Parathyroid adenoma (tissue), 2 donors: Measurements from ENCODE around the gene RNF115.

Experiments used
- H2AFZ ChIP-seq: fragments of 300-600 bp; sonication (generic); one replicate; pipeline ENCODE4 v1.7.0; 2017; ENCODE audit warnings: antibody characterized with exemption, mild to moderate bottlenecking
- H3K27ac ChIP-seq: fragments of 300-600 bp; sonication (generic); one replicate; pipeline ENCODE4 v1.7.0; 2017
- H3K27me3 ChIP-seq: fragments of 300-600 bp; sonication (generic); one replicate; pipeline ENCODE4 v1.7.0; 2017; ENCODE audit warnings: low read length; ENCODE audit not compliant: control insufficient read depth, insufficient read depth
- H3K36me3 ChIP-seq: fragments of 300-600 bp; sonication (generic); one replicate; pipeline ENCODE4 v1.7.0; 2017; ENCODE audit warnings: low read length; ENCODE audit not compliant: control insufficient read depth, insufficient read depth
- H3K4me1 ChIP-seq: fragments of 300-600 bp; sonication (generic); one replicate; pipeline ENCODE4 v1.7.0; 2017; ENCODE audit warnings: control low read depth
- H3K4me2 ChIP-seq: fragments of 300-600 bp; sonication (generic); one replicate; pipeline ENCODE4 v1.7.0; 2017; ENCODE audit warnings: low read length
- H3K4me3 ChIP-seq: fragments of 300-600 bp; sonication (generic); one replicate; pipeline ENCODE4 v1.7.0; 2017; ENCODE audit warnings: low read depth, low read length
- H3K79me2 ChIP-seq: fragments of 300-600 bp; sonication (generic); one replicate; pipeline ENCODE4 v1.7.0; 2017; ENCODE audit warnings: control low read depth
- H3K9ac ChIP-seq: fragments of 300-600 bp; sonication (generic); one replicate; pipeline ENCODE4 v1.7.0; 2017; ENCODE audit warnings: mild to moderate bottlenecking
- H3K9me3 ChIP-seq: fragments of 300-600 bp; sonication (generic); one replicate; pipeline ENCODE4 v1.7.0; 2017; ENCODE audit warnings: low read length; ENCODE audit not compliant: control insufficient read depth
- CTCF ChIP-seq: fragments of 300-600 bp; sonication (generic); IDR thresholded peaks from one replicate; pipeline ENCODE4 v1.7.0; 2017; ENCODE audit warnings: antibody characterized with exemption, mild to moderate bottlenecking
- donor health status: primary hyperparathyroidism.

Gene RNF115

GRCh38 chr1:145710291-145711027 is 113.4 kb downstream of the RNF115 start:
- no peaks in the 10 kb centered on the region for H3K27me3 ChIP-seq
- no peaks in the 10 kb centered on the region for H3K79me2 ChIP-seq
- H3K9ac ChIP-seq = no peak overlapping the region
- H2AFZ ChIP-seq = no peak overlapping the region
- H3K36me3 ChIP-seq = no peaks in the 10 kb centered on the region
- TF ChIP-seq CTCF = no peak
- H3K9me3 ChIP-seq = no peaks in the 10 kb centered on the region
- H3K27ac ChIP-seq = no peak overlapping the region
- H3K4me3 ChIP-seq = no peak overlapping the region
- H3K4me2 ChIP-seq = no peak overlapping the region
- no peaks in the 10 kb centered on the region for H3K4me1 ChIP-seq

GRCh38 chr1:145708063-145708462 is 115.8 kb downstream of the RNF115 start:
- TF ChIP-seq CTCF = no peak
- Histone ChIP-seq H3K27me3 (no peaks in the 10 kb centered on the region), H3K79me2 (no peaks in the 10 kb centered on the region), H3K36me3 (no peaks in the 10 kb centered on the region), H3K9me3 (no peaks in the 10 kb centered on the region), H3K27ac (no peak overlapping the region), H3K4me1 (no peaks in the 10 kb centered on the region), H3K4me2 (no peak overlapping the region), H2AFZ (no peak overlapping the region), H3K4me3 (no peak overlapping the region), H3K9ac (no peak overlapping the region)

- H3K4me1 ChIP-seq = no peaks in the 10 kb centered on the region
- TF ChIP-seq CTCF = no peak
- no peak within 1 kb of the TSS for H2AFZ ChIP-seq
- H3K9ac ChIP-seq = no peak within 1 kb of the TSS
- H3K36me3 ChIP-seq = no peaks in the 10 kb centered on the region
- no peaks in the 10 kb centered on the region for H3K79me2 ChIP-seq
- H3K4me2 ChIP-seq = no peak within 1 kb of the TSS
- no peak within 1 kb of the TSS for H3K4me3 ChIP-seq
- H3K9me3 ChIP-seq = no peaks in the 10 kb centered on the region
- no peak within 1 kb of the TSS for H3K27ac ChIP-seq
- H3K27me3 ChIP-seq = no peaks in the 10 kb centered on the region
Measured at GRCh38 chr1:145707183-145707867, 116.6 kb downstream of the RNF115 start, which contains the start of gene PDZK1. TSS of gene PDZK1 (minus strand) at chr1:145707368. CDS start at chr1:145688021, 19,347 bp downstream.

- Histone ChIP-seq H3K4me1 (no peaks in the 10 kb centered on the region), H3K9me3 (no peaks in the 10 kb centered on the region), H3K36me3 (no peaks in the 10 kb centered on the region), H3K27ac (no peak overlapping the region), H3K4me2 (no peak overlapping the region), H3K4me3 (no peak overlapping the region), H3K9ac (no peak overlapping the region), H3K79me2 (no peaks in the 10 kb centered on the region), H3K27me3 (no peaks in the 10 kb centered on the region), H2AFZ (no peak overlapping the region)
- no peak for TF ChIP-seq CTCF
Measured at GRCh38 chr1:145706086-145706664, 117.7 kb downstream of the RNF115 start.
